NCI-H1694 treated with DMSO at 0.1 percent for 48 hours (cell line): Measurements from ENCODE around the gene ST13.
A peak's percentile ranks its signal among the peaks of the same experiment; 100 is the strongest.
"Not testable (repeated sequence)": the region's sequence is repeated elsewhere in the genome, so short reads cannot be mapped to it uniquely, and the experiment has no call there.

Source experiments
- DNase-seq: peaks from one replicate; lab custom pipeline; 2025; lab: John Stamatoyannopoulos, UW

ST13 gene

DNA sequence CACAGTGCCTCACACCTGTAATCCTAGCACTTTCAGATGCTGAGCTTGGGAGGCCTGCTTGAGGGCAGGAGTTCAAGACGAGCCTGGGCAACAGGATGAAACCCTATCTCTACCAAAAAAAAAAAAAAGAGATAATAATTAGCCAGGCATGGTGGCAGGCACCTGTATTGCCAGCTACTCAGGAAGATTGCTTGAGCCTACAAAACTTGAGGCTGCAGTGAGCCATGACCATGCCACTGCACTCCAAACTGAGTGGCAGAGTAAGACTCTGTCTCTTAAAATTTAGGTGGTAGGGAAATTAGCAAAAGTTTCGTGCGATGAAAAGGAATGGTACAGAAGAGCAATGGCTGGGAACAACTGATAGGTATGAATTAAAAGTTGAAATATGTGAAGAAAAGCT, 18.0 kb downstream of the ST13 start:
- no peak for DNase-seq

DNA sequence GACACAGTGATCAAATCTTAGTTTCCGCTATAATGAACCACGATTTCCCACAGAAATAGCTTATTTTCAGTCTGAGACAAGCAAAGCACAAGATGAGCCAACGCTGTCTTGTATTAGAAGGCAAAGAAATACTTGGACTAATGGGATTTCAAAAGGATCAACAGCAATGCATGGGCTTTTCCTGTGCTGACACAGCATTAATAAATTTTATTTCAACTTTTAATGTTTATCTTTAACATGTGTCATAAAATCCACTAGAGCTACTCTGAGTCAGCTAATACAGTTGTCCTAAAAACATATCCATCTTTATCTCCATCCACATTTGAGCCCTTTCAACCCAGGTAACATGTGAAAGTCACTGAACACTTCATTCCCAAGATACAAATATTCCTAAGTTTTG, 21.8 kb downstream of the ST13 start:
- DNase-seq, result no peak

- DNase-seq, result no peak
Observed at GRCh38 chr22:40829131-40829530, 27.3 kb downstream of the ST13 start.

- no peak for DNase-seq
Observed at GRCh38 chr22:40826984-40827741, 29.3 kb downstream of the ST13 start.

- not testable (repeated sequence) for DNase-seq
Observed at GRCh38 chr22:40826292-40826691, 30.1 kb downstream of the ST13 start.

- no peak for DNase-seq
Observed at GRCh38 chr22:40823426-40823825, 33.0 kb downstream of the ST13 start.

- DNase-seq, result peak; percentile 55
Observed at GRCh38 chr22:40819599-40820140, 36.8 kb downstream of the ST13 start.

DNA sequence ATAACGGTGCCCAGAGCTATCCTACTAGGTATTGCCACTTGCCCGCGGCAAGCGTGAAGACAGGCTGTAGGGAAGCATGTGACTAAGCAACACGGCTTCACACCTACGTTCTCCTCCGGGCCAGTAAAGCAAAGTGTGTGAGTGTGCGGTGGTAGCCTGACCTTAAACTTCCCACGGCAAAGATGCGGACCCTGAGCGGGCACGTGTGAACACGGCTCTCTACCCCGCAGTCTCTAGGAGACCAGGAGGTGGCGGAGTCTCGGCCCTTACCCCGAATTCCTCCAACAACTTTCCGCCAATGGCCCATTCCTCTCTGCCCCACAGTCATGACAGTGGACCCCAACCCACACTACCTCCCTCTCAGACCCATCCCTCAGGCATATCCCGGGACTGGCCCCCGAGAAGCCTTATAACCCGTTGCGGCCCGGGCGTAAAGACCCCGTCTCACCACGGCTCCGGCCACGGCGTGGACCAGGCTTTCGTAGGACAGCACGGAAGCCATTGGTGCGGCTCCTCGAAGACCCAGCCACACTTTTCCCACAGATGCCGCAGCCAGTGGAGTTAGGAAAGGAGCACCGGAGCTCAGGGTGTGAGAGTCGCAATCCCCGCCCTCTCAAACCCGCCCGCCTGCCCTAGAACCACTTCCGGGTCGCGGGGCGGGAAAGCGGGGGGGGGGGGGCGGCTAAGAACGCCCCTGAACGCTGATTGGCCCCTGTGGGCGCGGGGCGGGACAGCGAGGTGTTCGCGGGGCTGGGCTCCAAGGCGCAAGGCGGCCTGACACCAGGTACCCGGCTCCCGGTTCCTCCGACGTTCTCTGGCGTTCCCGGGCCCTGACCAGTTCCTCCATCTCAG, 37.5 kb downstream of the ST13 start, which contains the start of gene SLC25A17:
SLC25A17 (minus strand) TSS at position 600 of the 852 bp plus-strand sequence; CDS start at position 502, 98 bp downstream.
- DNase-seq, result peak; percentile 63

- DNase-seq, result no peak
Observed at GRCh38 chr22:40818192-40818746, 38.2 kb downstream of the ST13 start.

- DNase-seq, result no peak
Observed at GRCh38 chr22:40817737-40818136, 38.7 kb downstream of the ST13 start.

DNA sequence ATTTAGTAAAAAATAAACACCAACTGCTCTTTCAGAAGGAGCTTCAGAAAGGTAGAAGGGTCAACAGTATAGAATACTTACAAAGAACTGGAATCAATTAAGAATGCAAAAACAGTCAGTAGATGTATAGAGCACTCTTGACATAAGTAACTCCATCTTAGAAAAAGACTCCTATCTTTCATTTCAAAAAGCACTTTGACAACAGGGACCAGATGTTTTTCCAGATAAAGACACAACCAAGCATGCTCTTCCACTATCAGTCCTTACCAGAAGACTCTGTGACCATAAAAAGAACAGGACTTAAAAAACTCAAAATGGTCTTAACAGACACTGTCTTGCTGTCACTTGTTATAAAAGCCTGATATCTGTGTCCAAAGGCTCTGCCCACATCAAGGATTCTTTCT, 42.5 kb downstream of the ST13 start:
- DNase-seq, result no peak

GRCh38 chr22:40808018-40808841, 48.2 kb downstream of the ST13 start:
- no peak for DNase-seq

DNA sequence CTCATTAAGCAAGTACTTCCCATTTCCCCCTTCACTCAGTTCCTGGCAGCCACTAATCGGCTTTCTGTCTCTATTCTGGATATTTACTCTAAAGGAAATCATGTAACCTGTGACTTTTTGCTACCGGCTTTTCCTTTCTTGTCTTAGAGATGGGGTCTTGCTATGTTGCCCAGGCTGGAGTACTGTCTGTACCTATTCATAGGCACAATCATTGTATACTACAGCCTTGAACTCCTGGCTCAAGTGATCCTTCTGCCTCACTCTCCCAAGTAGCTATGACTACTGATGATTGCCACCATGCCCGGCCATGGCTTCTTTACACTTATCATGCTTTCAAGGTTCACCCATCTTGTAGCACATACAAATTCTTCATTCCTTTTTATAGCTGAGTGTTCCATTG, 49.7 kb downstream of the ST13 start:
- DNase-seq, result no peak

DNA sequence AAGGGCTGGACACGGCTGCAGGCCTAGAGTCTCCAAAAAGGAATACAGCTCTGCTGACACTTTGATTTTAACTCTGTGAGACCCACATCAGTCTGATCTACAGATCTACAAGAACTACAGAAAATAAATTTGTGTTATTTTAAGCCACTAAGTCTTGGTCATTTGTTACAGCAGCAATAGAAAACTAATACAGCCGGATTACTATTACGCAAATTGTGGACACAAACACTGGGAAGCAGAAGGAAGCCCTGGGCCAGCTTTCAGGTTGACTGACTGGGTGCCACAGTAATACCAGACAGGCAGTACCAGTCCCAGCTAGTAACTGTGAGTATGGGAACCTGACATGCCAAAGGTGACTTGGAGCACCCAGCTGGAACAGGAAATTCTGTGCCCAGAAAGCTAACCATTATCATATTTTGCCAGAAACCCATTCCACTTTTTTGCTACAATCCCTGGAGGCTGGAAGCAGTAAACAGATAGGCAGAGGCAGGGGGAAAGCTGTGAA, 50.7 kb downstream of the ST13 start:
- no peak for DNase-seq

DNA sequence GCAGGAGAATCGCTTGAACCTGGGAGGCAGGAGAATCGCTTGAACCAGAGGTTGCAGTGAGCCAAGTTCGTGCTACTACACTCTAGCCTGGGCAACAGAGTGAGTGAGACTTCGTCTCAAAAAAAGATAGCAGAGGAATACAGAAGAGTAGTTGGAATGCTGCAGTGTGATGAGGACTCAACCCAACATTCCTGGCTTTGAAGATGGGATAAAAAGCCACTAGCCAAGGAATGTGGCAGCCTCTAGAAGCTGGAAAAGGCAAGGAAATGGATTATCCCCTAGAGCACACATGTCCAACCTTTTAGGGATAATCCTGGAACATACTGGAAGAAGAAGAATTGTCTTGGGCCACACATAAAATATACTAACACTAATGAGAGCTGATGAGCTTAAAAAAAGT, 51.2 kb downstream of the ST13 start:
- no peak for DNase-seq

GRCh38 chr22:40803321-40803720, 53.1 kb downstream of the ST13 start:
- DNase-seq, result no peak

DNA sequence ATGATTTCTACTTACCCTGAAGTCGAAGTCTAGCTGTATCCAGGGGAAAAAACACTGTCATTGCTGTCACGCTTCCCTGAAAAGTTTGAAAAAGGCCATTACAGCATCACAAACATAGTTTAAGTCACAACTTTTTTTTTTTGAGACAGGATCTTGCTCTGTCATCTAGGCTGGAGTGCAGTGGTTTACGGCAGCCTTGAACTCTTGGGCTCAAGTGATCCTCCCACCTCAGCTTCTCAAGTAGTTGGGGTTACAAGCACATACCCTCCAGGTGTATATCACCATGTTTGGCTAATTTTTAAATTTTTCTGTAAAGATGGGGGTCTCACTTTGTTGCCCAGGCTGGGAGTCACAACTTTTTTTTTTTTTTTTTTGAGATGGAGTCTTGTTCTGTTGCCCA, 57.4 kb downstream of the ST13 start:
- DNase-seq, result no peak

DNA sequence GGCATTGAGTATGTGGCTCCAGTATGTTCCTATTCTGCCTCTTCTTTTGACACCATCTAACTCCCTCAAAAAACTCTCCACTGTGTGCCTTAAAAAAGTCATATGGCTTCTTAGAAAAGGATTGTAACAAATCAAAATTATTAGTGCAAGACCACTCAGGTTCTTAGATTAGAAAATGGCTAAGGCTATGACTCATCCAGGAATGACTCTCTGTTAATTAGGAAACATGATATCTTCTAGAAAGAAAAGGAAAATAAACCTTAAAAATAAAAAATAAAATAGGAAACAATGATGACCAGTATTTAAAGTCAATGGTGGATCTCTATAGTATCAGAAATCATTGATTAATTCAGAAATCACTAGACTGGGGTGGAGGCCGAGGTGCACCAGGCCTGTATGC, 59.0 kb downstream of the ST13 start:
- no peak for DNase-seq

DNA sequence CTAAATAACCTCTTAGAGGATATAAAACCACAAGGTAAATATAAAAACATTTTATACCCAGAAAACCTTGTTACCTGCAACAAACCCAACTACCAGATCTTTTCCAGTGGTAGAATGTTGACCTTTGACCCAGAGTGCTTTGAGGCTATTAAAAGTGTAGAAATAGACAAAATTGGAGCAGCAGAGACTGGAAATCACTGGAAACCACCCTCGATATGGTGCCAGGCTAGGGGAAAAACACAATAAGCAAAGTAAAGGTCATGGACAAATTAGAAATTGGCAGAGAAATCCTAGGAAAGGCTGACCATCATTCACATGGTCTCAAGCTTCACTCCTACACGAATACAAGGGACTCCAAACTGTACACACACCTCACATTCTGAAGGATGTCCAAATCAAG, 64.0 kb downstream of the ST13 start:
- DNase-seq, result no peak

- no peak for DNase-seq
Observed at GRCh38 chr22:40791241-40791640, 65.2 kb downstream of the ST13 start.

DNA sequence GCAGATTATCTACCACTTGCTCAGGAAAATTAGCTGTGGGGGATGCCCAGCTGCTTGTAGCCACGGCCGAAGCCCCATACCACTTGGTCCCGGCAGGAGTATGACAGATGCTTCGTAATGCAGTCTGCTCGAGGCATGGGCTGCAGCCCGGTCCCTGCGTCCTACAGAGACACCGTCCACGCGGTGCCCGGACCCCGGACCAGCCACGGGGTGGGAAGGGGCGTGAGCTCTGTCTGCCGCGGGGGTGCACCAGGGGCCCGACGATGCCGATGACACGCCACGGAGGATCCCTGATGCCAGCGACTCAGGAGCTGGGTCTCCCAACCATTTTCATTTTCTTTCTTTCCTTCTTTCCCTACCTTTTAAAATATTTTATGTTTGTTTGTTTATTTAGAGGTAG, 67.3 kb downstream of the ST13 start:
- DNase-seq, result no peak

DNA sequence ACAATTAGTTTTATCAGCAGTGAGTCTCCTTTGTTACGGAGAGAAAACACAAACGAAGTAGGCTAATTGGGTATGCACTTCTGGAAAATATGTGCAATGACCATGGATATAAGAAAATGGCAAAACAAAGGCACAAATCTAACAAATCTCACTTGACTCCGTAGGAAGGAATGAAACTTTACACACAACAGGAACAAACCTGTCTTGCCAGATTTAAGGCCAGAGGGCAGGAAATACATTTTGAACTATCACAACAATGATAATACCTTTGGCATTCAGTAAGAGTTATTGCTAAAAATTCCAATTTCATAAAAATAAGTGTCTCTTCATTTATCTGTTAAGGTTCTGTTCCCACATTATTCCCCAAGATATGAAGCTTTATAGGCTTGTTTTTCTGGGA, 73.9 kb downstream of the ST13 start:
- no peak for DNase-seq
